COLO829 (cell line): ENCODE measurements around the gene DLGAP4.

Source experiments
- DNase-seq: peaks from one replicate; pipeline ENCODE4 v3.0.0; 2012; ENCODE audit warnings: low spot score

DLGAP4 gene

DNA sequence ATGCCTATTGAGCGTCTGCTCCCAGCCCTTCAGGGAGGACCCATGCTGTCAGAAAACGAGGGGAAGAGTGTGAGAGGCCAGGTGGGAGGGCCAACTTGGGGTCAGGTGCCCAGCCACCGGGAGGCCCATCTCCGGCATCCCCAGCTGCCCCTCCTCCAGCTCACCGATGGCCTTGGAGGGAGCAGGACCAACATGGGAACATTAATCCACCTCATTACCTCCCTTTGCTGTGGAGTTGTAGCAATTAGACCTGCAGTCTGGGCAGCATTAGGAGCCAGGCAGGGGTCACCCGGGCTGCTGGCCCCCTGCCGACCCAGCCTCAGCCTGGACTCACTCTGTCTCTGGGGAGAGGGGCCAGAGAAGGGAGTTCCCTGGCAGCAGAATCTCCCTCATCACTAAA is 25.1 kb downstream of the DLGAP4 start:
- no peak for DNase-seq

DNA sequence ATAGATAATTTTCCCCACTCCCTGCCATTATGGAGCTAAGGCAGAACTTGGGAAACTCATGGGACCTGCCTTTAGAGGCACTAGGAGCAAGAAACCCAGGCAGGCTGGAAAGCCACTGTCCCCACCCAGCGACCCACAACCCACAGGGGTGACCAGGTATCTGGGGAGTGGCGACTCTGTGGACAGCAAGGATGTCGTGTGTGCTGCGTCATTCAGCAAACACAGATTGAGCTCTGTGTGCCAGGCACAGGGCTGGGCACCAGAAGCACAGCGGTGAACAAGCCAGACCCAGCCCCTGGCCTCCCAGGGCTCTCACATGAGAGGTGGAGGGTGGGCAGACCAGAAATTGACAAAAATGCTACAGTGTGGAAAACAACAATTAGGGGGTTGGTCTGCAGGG is 27.7 kb downstream of the DLGAP4 start:
- no peak for DNase-seq

DNA sequence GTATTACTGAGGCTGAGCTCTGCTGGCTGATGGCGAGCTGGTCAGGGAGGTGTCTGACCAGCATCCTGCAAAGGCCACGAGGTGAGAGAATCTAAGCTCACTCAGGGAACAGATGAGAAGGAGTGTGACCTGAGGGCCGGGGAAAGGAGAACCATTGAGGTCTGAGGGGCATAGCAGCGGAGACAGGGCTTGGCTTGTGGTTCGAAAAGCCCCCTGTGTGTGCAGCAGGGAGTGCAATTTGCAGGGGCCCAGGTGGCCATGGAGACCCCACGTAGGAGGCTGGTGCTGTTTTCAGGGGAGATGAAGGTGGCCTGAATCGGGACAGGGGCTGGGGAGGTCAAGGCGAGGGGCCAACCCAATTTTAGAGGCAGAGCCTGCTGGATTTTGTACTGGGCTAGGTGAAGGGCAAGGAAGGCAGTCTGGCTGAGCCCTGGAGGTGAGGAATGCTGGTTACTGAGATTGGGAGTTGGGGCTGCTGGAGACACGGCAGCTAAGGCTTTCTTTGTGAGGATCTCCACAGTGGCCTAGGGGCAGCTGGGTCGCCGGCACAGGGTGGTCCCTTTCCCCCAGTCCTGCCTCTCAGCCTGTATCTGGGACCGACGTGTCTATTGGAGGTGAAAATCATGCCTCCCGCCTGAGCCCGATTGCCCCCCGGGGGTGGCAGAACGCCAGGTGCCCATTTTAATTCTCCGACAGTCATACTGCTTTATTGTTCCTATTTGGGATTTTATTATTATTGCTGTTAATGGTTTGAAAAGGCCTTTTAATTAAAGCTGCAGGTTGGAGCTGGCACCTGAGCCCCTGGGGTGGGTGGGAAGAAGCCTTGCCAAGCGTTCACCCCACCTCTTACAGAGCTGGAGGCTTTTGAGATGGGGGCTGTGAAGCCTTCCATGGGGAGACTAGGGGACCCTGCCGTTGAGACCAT is 28.4 kb downstream of the DLGAP4 start:
- no peak for DNase-seq

DNA sequence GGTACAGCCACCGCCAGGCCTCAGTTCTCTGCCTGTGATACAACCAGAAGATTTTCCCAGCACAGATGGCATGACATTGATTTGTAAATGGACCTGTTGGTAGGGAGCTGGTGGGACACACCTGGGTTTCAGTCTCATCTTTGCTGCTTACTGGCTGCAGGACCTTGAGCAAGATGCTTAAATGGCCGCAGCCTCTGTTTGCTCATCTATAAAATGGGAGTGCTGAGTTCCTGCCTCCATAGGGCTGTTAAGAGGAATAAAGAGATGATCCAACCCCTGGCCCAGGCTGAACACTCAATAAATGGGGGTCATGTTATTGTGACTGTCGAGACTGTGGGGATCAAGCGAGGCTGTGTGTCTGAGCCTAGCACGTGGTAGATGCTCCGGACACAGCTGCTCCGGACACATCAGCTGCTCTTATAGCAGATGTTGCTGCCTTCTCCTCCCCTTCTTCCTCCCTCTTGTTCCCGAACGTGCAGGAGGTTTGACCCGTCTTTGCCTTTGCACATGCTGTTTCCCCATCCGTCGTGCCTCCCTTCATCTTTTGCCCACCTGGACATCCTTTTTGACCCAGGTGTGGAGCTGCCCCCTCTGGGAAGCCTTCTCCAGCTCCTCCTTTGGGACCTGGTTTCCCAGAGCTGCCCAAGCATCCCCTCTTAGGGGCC is 29.2 kb downstream of the DLGAP4 start:
- no peak for DNase-seq

- no peak for DNase-seq
These were observed 30.1 kb downstream of the DLGAP4 start for GRCh38 chr20:36336204-36336603.

- no peak for DNase-seq
These were observed 31.0 kb downstream of the DLGAP4 start for GRCh38 chr20:36336954-36337704.

- no peak for DNase-seq
These were observed 31.7 kb downstream of the DLGAP4 start for GRCh38 chr20:36337886-36338285.

DNA sequence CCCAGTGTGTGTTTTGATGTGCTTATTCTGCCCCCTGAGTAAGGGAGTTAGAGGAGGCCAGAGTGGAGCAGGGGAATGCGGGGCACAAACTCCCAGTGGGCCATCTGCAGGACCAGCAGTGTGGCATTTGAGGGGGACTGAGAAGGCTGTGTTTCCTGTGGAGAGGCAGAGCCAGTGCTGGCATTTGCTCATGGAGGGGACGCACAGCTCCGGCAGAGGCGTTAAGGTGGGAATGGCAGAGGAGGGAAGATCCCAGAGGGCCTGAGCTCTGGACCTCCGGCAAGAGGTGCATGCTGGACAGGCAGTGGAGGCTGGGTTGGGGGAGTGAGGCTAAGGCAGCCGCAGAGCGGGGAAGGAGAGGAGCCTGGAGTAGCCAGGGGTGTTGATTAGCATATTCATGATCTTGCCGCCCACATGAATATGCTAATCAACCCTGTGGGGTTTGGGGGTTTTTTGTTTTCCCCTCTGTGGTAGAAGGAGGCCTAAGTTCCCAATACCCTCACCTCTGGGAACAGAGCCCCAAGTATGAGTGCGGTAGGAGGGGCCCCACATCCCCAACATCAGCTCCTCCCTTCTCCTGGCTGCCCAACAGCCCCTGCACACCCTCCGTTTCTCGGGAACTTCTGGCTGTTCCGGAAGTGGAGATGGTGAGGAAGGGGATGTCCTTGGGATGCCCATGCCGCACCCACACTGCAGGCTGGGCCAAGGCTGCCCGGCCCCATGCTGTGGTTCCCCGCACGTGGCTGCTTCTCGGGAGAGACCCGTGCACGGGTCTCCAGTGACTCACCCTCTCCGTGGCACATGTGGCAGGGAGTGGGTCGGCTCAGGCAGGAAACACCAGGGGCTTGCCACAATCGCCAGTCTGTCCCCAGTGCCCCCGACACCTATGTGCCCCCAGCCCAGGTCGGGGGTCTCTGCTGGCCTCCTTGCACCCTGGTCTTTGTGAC is 33.8 kb downstream of the DLGAP4 start:
- no peak for DNase-seq

DNA sequence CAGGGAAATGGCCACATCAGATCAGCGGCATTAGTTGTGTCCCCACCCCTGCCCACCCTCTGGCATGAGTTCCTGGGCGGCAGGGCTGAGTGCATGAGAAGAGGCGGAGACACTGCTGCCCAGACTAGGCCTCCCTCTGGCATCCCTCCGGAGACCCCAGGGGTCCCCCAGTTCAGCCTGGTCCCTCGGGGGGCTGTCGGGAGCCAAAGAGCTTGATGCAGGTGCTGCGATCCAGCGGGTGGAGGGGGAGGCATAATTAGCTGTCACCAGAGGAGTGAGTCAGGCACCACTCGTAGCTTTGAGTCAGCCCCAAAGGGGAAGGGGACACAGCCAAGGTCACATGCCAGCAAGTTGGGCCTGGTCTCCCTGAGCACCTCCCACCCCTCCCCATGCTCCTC is 34.5 kb downstream of the DLGAP4 start:
- DNase-seq, result no peak

DNA sequence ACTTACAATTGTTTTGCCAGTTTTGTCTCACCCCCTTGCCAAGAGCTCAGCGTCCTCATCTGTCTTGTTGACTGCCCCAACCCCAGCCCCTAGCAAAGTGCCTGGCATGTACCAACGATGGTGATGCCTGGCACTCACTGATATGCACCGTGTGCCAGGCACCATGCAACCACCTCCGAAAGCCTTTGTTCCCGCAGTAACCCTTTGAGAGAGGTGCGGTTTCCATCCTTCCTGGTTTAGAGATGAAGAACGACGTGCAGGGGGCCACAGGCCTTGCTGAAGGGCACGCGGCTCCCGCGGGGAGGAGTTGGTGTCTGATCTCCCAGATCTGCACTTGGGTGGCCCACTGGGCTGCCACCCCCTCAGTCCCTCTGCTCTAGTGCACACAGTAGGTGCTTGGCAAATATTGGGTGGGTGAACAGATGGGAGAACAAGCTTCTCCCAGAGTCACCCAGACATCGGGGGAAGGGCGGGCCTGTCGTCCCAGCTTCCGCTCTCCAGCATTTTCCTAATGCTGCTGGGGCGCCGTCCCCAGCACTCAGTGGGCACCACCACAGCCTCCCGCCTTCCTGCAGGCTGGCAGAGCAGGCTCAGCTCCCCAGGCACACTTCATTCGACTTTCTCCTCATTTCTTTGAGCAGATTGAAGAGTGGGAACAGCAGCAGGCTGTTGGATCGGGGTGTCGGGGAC is 35.3 kb downstream of the DLGAP4 start:
- no peak for DNase-seq

- no peak for DNase-seq
These were observed 36.4 kb downstream of the DLGAP4 start for GRCh38 chr20:36342331-36343120.

DNA sequence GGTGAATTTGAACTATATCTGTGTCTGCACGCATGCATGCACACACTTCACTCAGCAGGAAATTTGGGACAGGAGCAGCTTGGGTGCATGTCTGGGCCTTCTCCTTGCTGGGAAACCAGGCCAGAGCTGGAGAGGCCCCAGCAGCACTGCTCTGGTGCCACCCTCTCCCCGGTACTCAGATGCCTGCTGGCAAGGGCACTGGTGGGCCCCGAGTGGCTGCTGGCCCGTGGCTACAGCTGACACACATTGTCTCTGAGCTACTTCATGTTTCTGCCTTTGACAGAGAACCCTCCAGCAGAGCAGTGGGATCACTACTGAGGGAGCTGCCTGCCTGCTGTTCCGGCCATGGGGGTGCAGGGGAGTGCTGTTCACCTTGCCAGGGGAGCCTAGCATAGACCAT is 37.5 kb downstream of the DLGAP4 start:
- DNase-seq, result no peak

- DNase-seq, result peak; percentile 54
These were observed 38.5 kb downstream of the DLGAP4 start for GRCh38 chr20:36344517-36345132.

DNA sequence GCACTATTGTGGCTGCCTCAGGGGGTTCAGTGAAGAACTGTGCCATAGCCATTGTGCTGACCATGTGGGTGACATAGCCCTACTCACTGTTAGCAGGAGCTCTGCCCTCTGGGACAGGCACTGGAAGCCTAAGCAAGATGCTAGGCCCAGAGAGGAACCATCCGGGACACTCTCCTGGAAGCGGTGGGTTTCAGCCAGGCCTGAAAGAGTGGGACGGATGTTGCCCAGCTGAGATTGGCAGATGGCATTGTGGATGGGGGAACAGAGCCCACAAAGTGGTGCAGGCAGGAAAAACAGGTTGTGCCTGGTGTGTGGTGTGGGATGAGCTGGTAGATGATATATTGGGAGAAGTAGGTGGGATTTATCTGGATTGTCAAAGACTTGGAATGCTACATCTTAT is 40.1 kb downstream of the DLGAP4 start:
- no peak for DNase-seq

- peak; percentile 85 for DNase-seq
These were observed 43.4 kb downstream of the DLGAP4 start for GRCh38 chr20:36349384-36350170.

DNA sequence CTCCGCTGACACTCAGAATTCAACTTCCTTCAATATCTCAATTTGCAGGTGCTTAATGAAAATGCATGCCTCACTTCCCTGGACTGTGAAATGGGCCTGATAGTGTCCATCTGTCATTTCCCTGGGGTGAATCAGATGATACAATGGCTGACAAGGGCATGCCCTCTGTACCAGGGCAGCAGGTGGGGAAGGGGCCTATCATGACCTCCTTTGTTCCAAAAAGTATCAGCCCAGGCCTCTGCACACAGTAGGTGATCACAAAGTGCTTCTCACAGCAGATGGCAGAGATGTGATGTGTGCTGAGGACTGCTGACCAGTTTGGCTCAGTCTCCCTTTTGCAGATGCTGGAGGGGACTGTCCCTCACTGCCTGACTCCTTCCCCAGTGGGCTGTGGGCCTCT is 44.3 kb downstream of the DLGAP4 start:
- no peak for DNase-seq

GRCh38 chr20:36351937-36352336 is 45.8 kb downstream of the DLGAP4 start:
- no peak for DNase-seq

GRCh38 chr20:36352843-36353553 is 46.9 kb downstream of the DLGAP4 start:
- no peak for DNase-seq
